CD8-positive, alpha-beta memory T cell (primary cell): Measurements from ENCODE around the gene NPBWR2. TPM values are rescaled to one million over a fixed set of nuclear protein-coding genes. Genes with fewer than 3 reads are reported as not detected.
"Not testable (repeated sequence)": the region's sequence is repeated elsewhere in the genome, so short reads cannot be mapped to it uniquely, and the experiment has no call there.

Experiments used
- CTCF ChIA-PET: fragments of 350-600 bp; sonication (Branson Sonifier 250); formaldehyde crosslinking; loops from one replicate; lab custom pipeline; 2021; ENCODE audit warnings: antibody characterized with exemption; lab: Charles Lee
- POLR2A ChIA-PET: fragments of 350-600 bp; sonication (Branson Sonifier 250); formaldehyde crosslinking; loops from one replicate; lab custom pipeline; 2021; ENCODE audit warnings: antibody characterized with exemption; lab: Charles Lee
- DNase-seq, 5 donors: peaks; one replicate each; pipeline versions ENCODE4 v3.0.0 to v3.0.0-alpha.2; 2020 to 2022; ENCODE audit warnings: mixed read lengths in 1 of 5
- H3K27ac ChIP-seq: one replicate; pipeline ENCODE4 v1.7.0; 2013; ENCODE audit warnings: low read depth, mild to moderate bottlenecking, low read length, moderate library complexity
- H3K27me3 ChIP-seq: 2 replicates; pipeline ENCODE4 v1.7.0; 2013; ENCODE audit warnings: low read length, mild to moderate bottlenecking; ENCODE audit not compliant: insufficient read depth, poor library complexity, severe bottlenecking
- H3K36me3 ChIP-seq: 2 replicates; pipeline ENCODE4 v1.7.0; 2013; ENCODE audit warnings: mild to moderate bottlenecking, low read length, moderate library complexity; ENCODE audit not compliant: insufficient read depth
- H3K4me1 ChIP-seq: 2 replicates; pipeline ENCODE4 v1.7.0; 2013; ENCODE audit warnings: mild to moderate bottlenecking, low read length, moderate library complexity; ENCODE audit not compliant: insufficient read depth
- H3K4me3 ChIP-seq: 2 replicates; pipeline ENCODE4 v1.7.0; 2013; ENCODE audit warnings: mild to moderate bottlenecking, low read length
- H3K9me3 ChIP-seq: 2 replicates; pipeline ENCODE4 v1.7.0; 2013; ENCODE audit warnings: mild to moderate bottlenecking, low read length
- H3K27ac Mint-ChIP-seq, 8 donors: one replicate each; pipeline ENCODE4 v1.8.0; 2020 to 2021; ENCODE audit warnings: mixed read lengths in 8 of 8, mild to moderate bottlenecking in 6 of 8, inconsistent platforms in 3 of 8, moderate library complexity in 3 of 8
- H3K27me3 Mint-ChIP-seq, 2 donors: one replicate each; pipeline ENCODE4 v1.8.0; 2020 to 2021; ENCODE audit warnings: mixed read lengths in 2 of 2, mild to moderate bottlenecking in 1 of 2, moderate library complexity in 1 of 2
- H3K36me3 Mint-ChIP-seq, 3 donors: one replicate each; pipeline ENCODE4 v1.8.0; 2020 to 2021; ENCODE audit warnings: mixed read lengths in 3 of 3, inconsistent platforms in 1 of 3, mild to moderate bottlenecking in 1 of 3
- H3K4me1 Mint-ChIP-seq, 3 donors: one replicate each; pipeline ENCODE4 v1.8.0; 2020 to 2021; ENCODE audit warnings: mixed read lengths in 3 of 3, inconsistent platforms in 1 of 3, mild to moderate bottlenecking in 1 of 3
- H3K4me3 Mint-ChIP-seq, 7 donors: one replicate each; pipeline ENCODE4 v1.8.0; 2020 to 2021; ENCODE audit warnings: mixed read lengths in 7 of 7, mild to moderate bottlenecking in 6 of 7, moderate library complexity in 4 of 7, inconsistent platforms in 2 of 7
- H3K9me3 Mint-ChIP-seq, 5 donors: one replicate each; pipeline ENCODE4 v1.8.0; 2020 to 2022; ENCODE audit warnings: mixed read lengths in 5 of 5, mild to moderate bottlenecking in 3 of 5, moderate library complexity in 2 of 5, inconsistent platforms in 1 of 5
- polyA plus RNA-seq: library from polyadenylated mRNA; unstranded; fragments of 300-500 nt; fragmentation: Illumina TruSeq; gene quantifications from one replicate; pipeline ENCODE4 v1.2.3, GENCODE V29; 2021
- total RNA-seq, 2 experiments: library from RNA; stranded (reverse); gene quantifications; one replicate each; pipeline ENCODE4 v1.2.3, GENCODE V29; 2021

The NPBWR2 gene
- total and polyA plus RNA-seq, 3 experiments from 2014 or later = not detected

- H3K27ac ChIP-seq = no peak overlapping the region
- H3K27me3 ChIP-seq = no peaks in the 10 kb centered on the region
- Mint-ChIP-seq H3K9me3 (peaks cover 0 to 5% (median 2%) of the 10 kb centered on the region in 5 donors), H3K4me3 (no peak overlapping the region), H3K27ac (no peak overlapping the region), H3K4me1 (peaks cover 0 to 7% (median 1%) of the 10 kb centered on the region in 3 donors), H3K27me3 (peaks cover 0 to 3% of the 10 kb centered on the region in 2 donors), H3K36me3 (peaks cover 0 to 2% (median 0%) of the 10 kb centered on the region in 3 donors)
- no peaks in the 10 kb centered on the region for H3K4me1 ChIP-seq
- no peaks in the 10 kb centered on the region for H3K36me3 ChIP-seq
- ChIA-PET CTCF (interaction anchor here (1.8 kb wide), 1 partner anchor 53 kb away, joined by 8 read pairs; no protein-coding TSS in a partner anchor), POLR2A (no interaction called here)
- no peak for DNase-seq
- no peaks in the 10 kb centered on the region for H3K9me3 ChIP-seq
- no peak overlapping the region for H3K4me3 ChIP-seq
Measured at GRCh38 chr20:64092258-64093012, 14.9 kb downstream of the NPBWR2 start.

GRCh38 chr20:64091770-64092169 lies 15.6 kb downstream of the NPBWR2 start:
- peaks cover 0 to 3% of the 10 kb centered on the region in 2 donors for H3K27me3 Mint-ChIP-seq
- no peaks in the 10 kb centered on the region for H3K9me3 ChIP-seq
- no peaks in the 10 kb centered on the region for H3K36me3 ChIP-seq
- DNase-seq = no peak
- H3K4me1 Mint-ChIP-seq = peaks cover 0 to 7% (median 1%) of the 10 kb centered on the region in 3 donors
- ChIA-PET POLR2A (no interaction called here), CTCF (interaction anchor here (1.5 to 1.8 kb wide), 2 partner anchors 10 to 52 kb away, joined by 3 to 8 read pairs; no protein-coding TSS in a partner anchor)
- no peaks in the 10 kb centered on the region for H3K27me3 ChIP-seq
- H3K27ac Mint-ChIP-seq = peak overlapping the region in 1 of 8 donors; percentile 68
- no peak overlapping the region for H3K27ac ChIP-seq
- peaks cover 0 to 5% (median 2%) of the 10 kb centered on the region in 5 donors for H3K9me3 Mint-ChIP-seq
- peaks cover 0 to under 1% (median 0%) of the 10 kb centered on the region in 3 donors for H3K36me3 Mint-ChIP-seq
- H3K4me3 ChIP-seq = no peak overlapping the region
- no peaks in the 10 kb centered on the region for H3K4me1 ChIP-seq
- H3K4me3 Mint-ChIP-seq = no peak overlapping the region

- Mint-ChIP-seq H3K27me3 (peaks cover 1 to 3% of the 10 kb centered on the region in 2 donors), H3K4me1 (peaks cover 0 to 7% (median 1%) of the 10 kb centered on the region in 3 donors), H3K4me3 (no peak overlapping the region), H3K36me3 (no peaks in the 10 kb centered on the region), H3K9me3 (peaks cover 0 to 5% (median 2%) of the 10 kb centered on the region in 5 donors), H3K27ac (peak overlapping the region in 2 of 8 donors; percentile 19 to 68)
- ChIA-PET POLR2A (no interaction called here), CTCF (interaction anchor here (1.5 to 1.8 kb wide), 2 partner anchors 10 to 52 kb away, joined by 3 to 8 read pairs; no protein-coding TSS in a partner anchor)
- H3K4me3 ChIP-seq = no peak overlapping the region
- H3K27me3 ChIP-seq = no peaks in the 10 kb centered on the region
- H3K36me3 ChIP-seq = no peaks in the 10 kb centered on the region
- no peak for DNase-seq
- no peaks in the 10 kb centered on the region for H3K4me1 ChIP-seq
- no peak overlapping the region for H3K27ac ChIP-seq
- no peaks in the 10 kb centered on the region for H3K9me3 ChIP-seq
Measured at GRCh38 chr20:64091340-64091739, 16.0 kb downstream of the NPBWR2 start.

GRCh38 chr20:64090165-64090564 lies 17.2 kb downstream of the NPBWR2 start:
- H3K27ac ChIP-seq = no peak overlapping the region
- H3K9me3 Mint-ChIP-seq = peaks cover 0 to 5% (median 2%) of the 10 kb centered on the region in 5 donors
- no peak overlapping the region for H3K27ac Mint-ChIP-seq
- H3K27me3 Mint-ChIP-seq = peaks cover 1 to 3% of the 10 kb centered on the region in 2 donors
- H3K9me3 ChIP-seq = no peaks in the 10 kb centered on the region
- no peaks in the 10 kb centered on the region for H3K4me1 ChIP-seq
- ChIA-PET CTCF (interaction anchor here (1.8 kb wide), 1 partner anchor 51 kb away, joined by 8 read pairs; no protein-coding TSS in a partner anchor), POLR2A (no interaction called here)
- no peaks in the 10 kb centered on the region for H3K36me3 ChIP-seq
- no peaks in the 10 kb centered on the region for H3K27me3 ChIP-seq
- peaks cover 0 to 10% (median 1%) of the 10 kb centered on the region in 3 donors for H3K4me1 Mint-ChIP-seq
- DNase-seq = no peak
- H3K4me3 Mint-ChIP-seq = no peak overlapping the region
- no peak overlapping the region for H3K4me3 ChIP-seq
- H3K36me3 Mint-ChIP-seq = no peaks in the 10 kb centered on the region

- H3K36me3 ChIP-seq, H3K27me3 ChIP-seq, H3K9me3 Mint-ChIP-seq, H3K36me3 Mint-ChIP-seq, H3K9me3 ChIP-seq, H3K27ac ChIP-seq, CTCF ChIA-PET, H3K27me3 Mint-ChIP-seq, H3K27ac Mint-ChIP-seq, DNase-seq, H3K4me1 ChIP-seq, POLR2A ChIA-PET, H3K4me3 ChIP-seq: not testable (repeated sequence)
- Mint-ChIP-seq H3K4me3 (peak overlapping the region in 1 of 7 donors; percentile 22), H3K4me1 (peaks cover 5 to 17% (median 5%) of the 10 kb centered on the region in 3 donors)
Measured at GRCh38 chr20:64088586-64088985, 18.8 kb downstream of the NPBWR2 start.

GRCh38 chr20:64087226-64087825 lies 20.0 kb downstream of the NPBWR2 start:
- H3K36me3 ChIP-seq, H3K4me3 Mint-ChIP-seq, H3K9me3 ChIP-seq, H3K27me3 Mint-ChIP-seq, H3K27ac Mint-ChIP-seq, H3K27ac ChIP-seq, H3K4me3 ChIP-seq, H3K36me3 Mint-ChIP-seq, H3K9me3 Mint-ChIP-seq, DNase-seq, POLR2A ChIA-PET, H3K27me3 ChIP-seq, H3K4me1 ChIP-seq: not testable (repeated sequence)
- CTCF ChIA-PET = interaction anchor here (1.6 kb wide), 1 partner anchor 48 kb away, joined by 5 read pairs; no protein-coding TSS in a partner anchor
- H3K4me1 Mint-ChIP-seq = peaks cover 5 to 24% (median 12%) of the 10 kb centered on the region in 3 donors

- no peak for DNase-seq
- H3K36me3 ChIP-seq = no peaks in the 10 kb centered on the region
- Mint-ChIP-seq H3K9me3 (peaks cover 0 to 5% (median 2%) of the 10 kb centered on the region in 5 donors), H3K27me3 (peaks cover 3% of the 10 kb centered on the region in 2 donors), H3K4me3 (peak overlapping the region in 1 of 7 donors; percentile 13), H3K4me1 (peaks cover 9 to 26% (median 15%) of the 10 kb centered on the region in 3 donors), H3K27ac (no peak overlapping the region), H3K36me3 (no peaks in the 10 kb centered on the region)
- H3K4me1 ChIP-seq = peaks cover 15% of the 10 kb centered on the region
- no peak overlapping the region for H3K27ac ChIP-seq
- CTCF ChIA-PET = interaction anchor here (1.6 to 6.8 kb wide), 2 partner anchors 34 to 48 kb away, joined by 5 to 71 read pairs; no protein-coding TSS in a partner anchor
- H3K27me3 ChIP-seq = no peaks in the 10 kb centered on the region
- H3K9me3 ChIP-seq = no peaks in the 10 kb centered on the region
- POLR2A ChIA-PET = no interaction called here
- H3K4me3 ChIP-seq = no peak overlapping the region
Measured at GRCh38 chr20:64086801-64087200, 20.6 kb downstream of the NPBWR2 start.
